HepG2 (cell line): Measurements from ENCODE around the gene GSTT2. TPM values are rescaled to one million over a fixed set of nuclear protein-coding genes. Genes with fewer than 3 reads are reported as not detected.
A peak's percentile ranks its signal among the peaks of the same experiment; 100 is the strongest.

ENCODE experiments used
- EEA1 ChIP-seq: sonication (generic); formaldehyde crosslinking; IDR thresholded peaks from 2 replicates; pipeline ENCODE4 v1.5.1; 2020; ENCODE audit warnings: mild to moderate bottlenecking, missing genetic modification reagents, borderline replicate concordance
- GTF3A ChIP-seq: sonication (generic); formaldehyde crosslinking; conservative IDR thresholded peaks from 2 replicates; pipeline ENCODE4 v1.4.0; 2020; ENCODE audit warnings: mild to moderate bottlenecking, missing genetic modification reagents
- HMG20B ChIP-seq: conservative IDR thresholded peaks from 2 replicates; pipeline ENCODE4 v1.6.1; 2016; ENCODE audit warnings: missing genetic modification reagents, missing compliant biosample characterization
- LCORL ChIP-seq, 2 experiments: fragments of 450-650 bp in 1 of 2; sonication (generic) in 1 of 2; formaldehyde crosslinking in 1 of 2; IDR thresholded peaks; 2 replicates each; pipeline versions ENCODE4 v1.5.0 to v1.6.1; 2017 to 2020; ENCODE audit warnings: antibody characterized with exemption in 1 of 2, missing genetic modification reagents in 1 of 2
- NR3C1 ChIP-seq: sonication (generic); formaldehyde crosslinking; IDR thresholded peaks from 2 replicates; pipeline ENCODE4 v1.4.0; 2020; ENCODE audit warnings: missing genetic modification reagents
- ONECUT2 ChIP-seq: sonication (generic); formaldehyde crosslinking; IDR thresholded peaks from 2 replicates; pipeline ENCODE4 v1.4.0; 2020; ENCODE audit warnings: missing genetic modification reagents
- ZNF264 ChIP-seq: sonication (generic); formaldehyde crosslinking; IDR thresholded peaks from 2 replicates; pipeline ENCODE4 v1.4.0; 2020; ENCODE audit warnings: missing genetic modification reagents
- ZNF317 ChIP-seq: sonication (generic); formaldehyde crosslinking; IDR thresholded peaks from 2 replicates; pipeline ENCODE4 v1.5.0; 2020; ENCODE audit warnings: mild to moderate bottlenecking, missing genetic modification reagents
- ZNF546 ChIP-seq: sonication (generic); formaldehyde crosslinking; conservative IDR thresholded peaks from 2 replicates; pipeline ENCODE4 v1.8.1; 2023; ENCODE audit warnings: mild to moderate bottlenecking, missing genetic modification reagents
- ZNF616 ChIP-seq: sonication (generic); formaldehyde crosslinking; IDR thresholded peaks from 2 replicates; pipeline ENCODE4 v1.5.0; 2020; ENCODE audit warnings: low read depth, mild to moderate bottlenecking, missing genetic modification reagents
- ZNF674 ChIP-seq: sonication (generic); formaldehyde crosslinking; IDR thresholded peaks from 2 replicates; pipeline ENCODE4 v1.5.0; 2020; ENCODE audit warnings: low read depth, mild to moderate bottlenecking, missing genetic modification reagents
- ZNF775 ChIP-seq: sonication (generic); formaldehyde crosslinking; IDR thresholded peaks from 2 replicates; pipeline ENCODE4 v1.4.0; 2020; ENCODE audit warnings: missing genetic modification reagents, mild to moderate bottlenecking, moderate library complexity, borderline replicate concordance
- polyA plus RNA-seq, 8 experiments: library from polyadenylated mRNA; depleted of rRNA in 3 of 8; stranded (reverse) in 7 of 8; unstranded in 1 of 8; fragments of >200 nt; fragmentation: Illumina TruSeq in 4 of 8; extraction: Trizol in 4 of 8; gene quantifications; 2 replicates each; pipeline versions ENCODE4 v1.2.1 to v1.2.3, GENCODE V29; 2011 to 2016; ENCODE audit warnings: low read depth in 4 of 8, missing spikeins in 1 of 8, mixed read lengths in 1 of 8; ENCODE audit not compliant: insufficient read depth in 1 of 8
- total RNA-seq, 5 experiments: library from RNA; depleted of rRNA; stranded (reverse); fragments of >200 nt; fragmentation: Illumina TruSeq; extraction: Trizol; gene quantifications; 2 replicates each; pipeline ENCODE4 v1.2.3, GENCODE V29; 2016; ENCODE audit warnings: low read depth in 1 of 5
- TF ChIP-seq, protein P1 (sequence below): IDR thresholded peaks from 2 replicates; pipeline ENCODE4 v1.6.1; 2016
- TF ChIP-seq, protein P2 (sequence below): fragments of 450-650 bp; IDR thresholded peaks from 2 replicates; pipeline ENCODE4 v1.6.1; 2017

GSTT2 gene
- total and polyA plus RNA-seq, 2 of the 13 experiments (the other 11 are each of a cell fraction or from before 2014, with no cell fraction given) = not detected

DNA sequence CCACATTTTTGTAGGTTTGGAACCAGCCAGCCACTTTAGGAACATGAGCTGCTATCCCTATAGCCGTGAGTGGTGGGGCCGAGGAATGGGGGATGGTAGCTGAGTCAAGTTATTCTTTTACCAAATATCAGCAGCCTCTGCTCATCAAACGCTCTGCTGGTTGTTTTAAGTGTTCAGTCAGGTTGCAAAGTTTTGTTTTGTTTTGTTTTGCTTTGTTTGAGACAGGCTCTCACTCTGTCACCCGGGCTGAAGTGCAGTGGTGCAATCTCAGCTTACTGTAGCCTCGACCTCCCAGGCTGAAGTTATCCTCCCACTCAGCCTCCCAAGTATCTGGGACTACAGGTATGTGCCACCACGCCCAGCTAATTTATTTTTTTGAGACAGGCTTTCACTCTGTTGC is 45.5 kb downstream of the GSTT2 start (continued):
- no peak for TF ChIP-seq EEA1 (CRISPR knock-in tag)
- TF ChIP-seq ZNF264 (CRISPR knock-in tag) = peak; percentile 70; the same call in 1 of the 2 replicates
- TF ChIP-seq, protein P1, sequence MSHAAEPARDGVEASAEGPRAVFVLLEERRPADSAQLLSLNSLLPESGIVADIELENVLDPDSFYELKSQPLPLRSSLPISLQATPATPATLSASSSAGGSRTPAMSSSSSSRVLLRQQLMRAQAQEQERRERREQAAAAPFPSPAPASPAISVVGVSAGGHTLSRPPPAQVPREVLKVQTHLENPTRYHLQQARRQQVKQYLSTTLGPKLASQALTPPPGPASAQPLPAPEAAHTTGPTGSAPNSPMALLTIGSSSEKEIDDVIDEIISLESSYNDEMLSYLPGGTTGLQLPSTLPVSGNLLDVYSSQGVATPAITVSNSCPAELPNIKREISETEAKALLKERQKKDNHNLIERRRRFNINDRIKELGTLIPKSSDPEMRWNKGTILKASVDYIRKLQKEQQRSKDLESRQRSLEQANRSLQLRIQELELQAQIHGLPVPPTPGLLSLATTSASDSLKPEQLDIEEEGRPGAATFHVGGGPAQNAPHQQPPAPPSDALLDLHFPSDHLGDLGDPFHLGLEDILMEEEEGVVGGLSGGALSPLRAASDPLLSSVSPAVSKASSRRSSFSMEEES = no peak
- no peak for TF ChIP-seq ZNF546 (CRISPR knock-in tag)
- TF ChIP-seq, protein P2, sequence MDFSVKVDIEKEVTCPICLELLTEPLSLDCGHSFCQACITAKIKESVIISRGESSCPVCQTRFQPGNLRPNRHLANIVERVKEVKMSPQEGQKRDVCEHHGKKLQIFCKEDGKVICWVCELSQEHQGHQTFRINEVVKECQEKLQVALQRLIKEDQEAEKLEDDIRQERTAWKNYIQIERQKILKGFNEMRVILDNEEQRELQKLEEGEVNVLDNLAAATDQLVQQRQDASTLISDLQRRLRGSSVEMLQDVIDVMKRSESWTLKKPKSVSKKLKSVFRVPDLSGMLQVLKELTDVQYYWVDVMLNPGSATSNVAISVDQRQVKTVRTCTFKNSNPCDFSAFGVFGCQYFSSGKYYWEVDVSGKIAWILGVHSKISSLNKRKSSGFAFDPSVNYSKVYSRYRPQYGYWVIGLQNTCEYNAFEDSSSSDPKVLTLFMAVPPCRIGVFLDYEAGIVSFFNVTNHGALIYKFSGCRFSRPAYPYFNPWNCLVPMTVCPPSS = no peak
- TF ChIP-seq NR3C1 = no peak
- no peak for TF ChIP-seq ZNF775 (CRISPR knock-in tag)
- TF ChIP-seq GTF3A (CRISPR knock-in tag) = no peak
- TF ChIP-seq HMG20B (CRISPR knock-in tag) = no peak
- no peak for TF ChIP-seq LCORL (IDR thresholded peaks at IDR 0.05)
- TF ChIP-seq LCORL (CRISPR knock-in tag; IDR thresholded peaks at IDR 0.05) = no peak
- no peak for TF ChIP-seq ZNF674 (CRISPR knock-in tag)
- no peak for TF ChIP-seq ZNF317 (CRISPR knock-in tag)
- no peak for TF ChIP-seq ZNF616 (CRISPR knock-in tag)
- no peak for TF ChIP-seq ONECUT2 (CRISPR knock-in tag)
